Left colon (tissue), 2 donors: ENCODE results near the gene SH2B2. TPM values are rescaled to one million over a fixed set of nuclear protein-coding genes. Genes with fewer than 3 reads are reported as not detected.
"Not testable (repeated sequence)": the region's sequence is repeated elsewhere in the genome, so short reads cannot be mapped to it uniquely, and the experiment has no call there.

Experiments
- ATAC-seq: fragments of 200-7000 bp; cut with Tn5 transposase; one replicate; pipeline ENCODE4 v1.9.1; 2020; ENCODE audit warnings: mild to moderate bottlenecking, moderate library complexity
- DNase-seq, 2 donors: peaks; one replicate each; pipeline ENCODE4 v3.0.0-alpha.2; 2020
- intact Hi-C, 2 donors: fragments of 100-400 bp; cut with DNase I in 1 of 2; cut with micrococcal nuclease in 1 of 2; formaldehyde crosslinking; loops; one replicate each; pipeline versions ENCODE4 v1.11.2 to v1.14.0; 2022; cut with DNase I, micrococcal nuclease
- microRNA-seq, 2 donors: library from miRNA; unstranded; fragments of <30 nt; microRNA quantifications; one replicate each; pipeline versions ENCODE4 v1.1.0 to v1.2.0, GENCODE V29; 2020
- total RNA-seq, 2 donors: library from RNA; stranded (reverse); fragmentation: NEBNext Ultra II Directional; extraction: Animal tissue kit (Norgen Biotek cat#: 25700); gene quantifications; one replicate each; pipeline ENCODE4 v1.2.1, GENCODE V29; 2021
- donor health status: DM: no; HTN: no; CAD: no.
- donor health status: DM: yes; HTN: yes; CAD: no.

The SH2B2 gene
- total RNA-seq, 2 donors from 2014 or later, result 3.2 to 3.3 TPM

- ATAC-seq (peak; percentile 99), DNase-seq (peak; percentile 92 to 97)
- intact Hi-C loops, result not testable (repeated sequence)
These were observed 77.1 kb downstream of the SH2B2 start for GRCh38 chr7:102363549-102364393.

GRCh38 chr7:102364394-102364886 lies 77.8 kb downstream of the SH2B2 start:
- intact Hi-C loops, ATAC-seq, DNase-seq: not testable (repeated sequence)

- intact Hi-C loops, DNase-seq, ATAC-seq: not testable (repeated sequence)
These were observed 78.7 kb downstream of the SH2B2 start for GRCh38 chr7:102365390-102365789.

GRCh38 chr7:102370038-102370437 lies 83.4 kb downstream of the SH2B2 start:
- DNase-seq, ATAC-seq, intact Hi-C loops: not testable (repeated sequence)

Small RNAs within 50 kb of the gene (microRNA-seq; reads per million reads assigned to microRNA genes)
- 0 reads per million in 2 donors for gene MIR4285

Other genes with a start within 250 kb of the SH2B2 start
- not detected for gene SPDYE6, start 69.6 kb downstream of the SH2B2 start, total RNA-seq
- 10 to 100 TPM; 16.0 to 18.8 TPM for gene PRKRIP1, start 109.5 kb downstream of the SH2B2 start, total RNA-seq
- 1 to 10 TPM; 4.2 to 6.8 TPM for gene ORAI2, start 146.7 kb downstream of the SH2B2 start, total RNA-seq
- gene ALKBH4, start 178.0 kb downstream of the SH2B2 start, total RNA-seq, result 1 to 10 TPM; 9.5 to 9.9 TPM
- 10 to 100 TPM; 12.6 to 15.2 TPM for gene LRWD1, start 178.1 kb downstream of the SH2B2 start, total RNA-seq
- gene POLR2J, start 192.1 kb downstream of the SH2B2 start, total RNA-seq, result 10 to 100 TPM; 49.4 to 50.9 TPM
- 10 to 100 TPM; 13.4 to 22.5 TPM for gene RASA4B, start 230.9 kb downstream of the SH2B2 start, total RNA-seq